Measurements from ENCODE around the gene BRD7.

- no peak for TF ChIP-seq ESRRA (CRISPR knock-in tag; IDR thresholded peaks at IDR 0.05; ENCODE audit: borderline replicate concordance)
- no peak for TF ChIP-seq CTCF (IDR thresholded peaks at IDR 0.05)
- no peak for TF ChIP-seq SMAD4 (CRISPR knock-in tag; IDR thresholded peaks at IDR 0.05)
- TF ChIP-seq TP53 (CRISPR knock-in tag; IDR thresholded peaks at IDR 0.05) = no peak
- no peak for TF ChIP-seq NR1H2 (CRISPR knock-in tag; IDR thresholded peaks at IDR 0.05)
- TF ChIP-seq JUN (CRISPR knock-in tag; IDR thresholded peaks at IDR 0.05) = no peak
- no peak for TF ChIP-seq ZNF423 (CRISPR knock-in tag; IDR thresholded peaks at IDR 0.05)
- TF ChIP-seq ZNF121 (CRISPR knock-in tag; IDR thresholded peaks at IDR 0.05) = no peak
- no peak for TF ChIP-seq CREM (CRISPR knock-in tag; IDR thresholded peaks at IDR 0.05)
- TF ChIP-seq NR2C2 (CRISPR knock-in tag; IDR thresholded peaks at IDR 0.05) = no peak
- no peak for TF ChIP-seq E2F4 (CRISPR knock-in tag; IDR thresholded peaks at IDR 0.05; ENCODE audit: borderline replicate concordance, low read depth)
- no peak for TF ChIP-seq ZSCAN18 (CRISPR knock-in tag; IDR thresholded peaks at IDR 0.05)
- no peak for TF ChIP-seq CREB1 (CRISPR knock-in tag; IDR thresholded peaks at IDR 0.05)
- no peak for TF ChIP-seq MAX (CRISPR knock-in tag; IDR thresholded peaks at IDR 0.05)
Observed at GRCh38 chr16:50293994-50294855, 74.6 kb downstream of the BRD7 start.
